A549 treated with AZD9567 at 1 μM for 4 hours (cell line): ENCODE data around the gene PRKRIP1. TPM values are rescaled to one million over a fixed set of nuclear protein-coding genes. Genes with fewer than 3 reads are reported as not detected.

Experiments used
- total RNA-seq: library from RNA; stranded (reverse); fragments of 200-300 nt; extraction: Qiagen RNA extraction; gene quantifications from 5 replicates; pipeline ENCODE4 v1.2.3, GENCODE V29; 2022; ENCODE audit not compliant: insufficient read depth

The PRKRIP1 gene
- 19.5 to 24.7 TPM (median 23.6 TPM) in 5 replicates for total RNA-seq

GRCh38 chr7:102395873-102396709 lies at the start of gene PRKRIP1:
TSS of gene PRKRIP1 (plus strand) at chr7:102396363. CDS start at chr7:102396412, 49 bp downstream.

GRCh38 chr7:102356344-102356743 lies 39.8 kb upstream of the PRKRIP1 start, which contains the start of gene SPDYE6:
TSS of gene SPDYE6 (minus strand) at chr7:102356444. CDS start at chr7:102356023, 421 bp downstream.

GRCh38 chr7:102433219-102434038 lies 37.3 kb downstream of the PRKRIP1 start, which contains the start of gene ORAI2:
TSS of gene ORAI2 (plus strand) at chr7:102433575. CDS start at chr7:102438957, 5,382 bp downstream.

GRCh38 chr7:102464577-102465280 lies 68.6 kb downstream of the PRKRIP1 start, which contains the start of the genes ALKBH4 and LRWD1:
TSS of gene ALKBH4 (minus strand) at chr7:102464863. CDS start at chr7:102464836, 27 bp downstream.
TSS of gene LRWD1 (plus strand) at chr7:102464984. CDS start at chr7:102465081, 97 bp downstream.

Other genes starting within 250 kb of the PRKRIP1 start
- gene SH2B2, start 109.5 kb upstream of the PRKRIP1 start, total RNA-seq, result 2.7 to 3.8 TPM (median 3.6 TPM) in 4 of 5 replicates, not detected in the other
- not detected in 5 replicates for gene SPDYE6, start 39.9 kb upstream of the PRKRIP1 start, total RNA-seq
- 22.2 to 34.0 TPM (median 33.6 TPM) in 5 replicates for gene ORAI2, start 37.2 kb downstream of the PRKRIP1 start, total RNA-seq
- gene ALKBH4, start 68.5 kb downstream of the PRKRIP1 start, total RNA-seq, result 8.6 to 10.7 TPM (median 8.8 TPM) in 5 replicates
- 27.4 to 36.9 TPM (median 34.1 TPM) in 5 replicates for gene LRWD1, start 68.6 kb downstream of the PRKRIP1 start, total RNA-seq
- 93.0 to 111 TPM (median 107 TPM) in 5 replicates for gene POLR2J, start 82.6 kb downstream of the PRKRIP1 start, total RNA-seq
- 1.5 to 2.2 TPM (median 1.8 TPM) in 5 replicates for gene RASA4B, start 121.4 kb downstream of the PRKRIP1 start, total RNA-seq
- 2.4 to 3.8 TPM (median 2.8 TPM) in 4 of 5 replicates, not detected in the other for gene UPK3BL2, start 147.3 kb downstream of the PRKRIP1 start, total RNA-seq
- gene SPDYE2, start 154.9 kb downstream of the PRKRIP1 start, total RNA-seq, result 0.07 TPM in 1 of 5 replicates, not detected in the others
- 14.1 to 45.7 TPM (median 36.2 TPM) in 5 replicates for gene POLR2J3, start 176.2 kb downstream of the PRKRIP1 start, total RNA-seq
- gene RASA4, start 220.4 kb downstream of the PRKRIP1 start, total RNA-seq, result 2.0 to 3.1 TPM (median 2.4 TPM) in 4 of 5 replicates, not detected in the other
- gene UPK3BL1, start 246.4 kb downstream of the PRKRIP1 start, total RNA-seq, result 13.9 to 18.5 TPM (median 16.2 TPM) in 5 replicates